Measurements from ENCODE around the gene RGP1.

RGP1 gene

DNA sequence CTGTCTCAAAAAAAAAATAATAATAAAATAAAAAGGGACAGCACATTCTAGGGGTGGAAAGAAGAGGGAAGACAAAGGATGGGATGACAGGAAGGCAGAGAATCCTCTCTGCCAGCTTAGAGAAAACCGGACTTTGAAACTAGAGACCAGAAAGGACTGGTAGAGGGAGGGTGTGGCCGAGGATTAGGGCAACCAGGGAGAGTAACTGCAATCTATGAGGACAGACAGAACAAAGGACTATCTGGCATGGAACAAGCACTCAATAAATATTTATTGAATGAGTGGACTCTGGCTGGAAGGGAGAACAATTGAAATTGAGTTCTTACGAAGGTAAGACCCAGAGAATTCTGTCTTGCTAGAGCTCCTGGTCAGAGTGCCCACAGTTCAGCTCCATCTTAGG, 2.5 kb upstream of the RGP1 start:
- no peak for DNase-seq

DNA sequence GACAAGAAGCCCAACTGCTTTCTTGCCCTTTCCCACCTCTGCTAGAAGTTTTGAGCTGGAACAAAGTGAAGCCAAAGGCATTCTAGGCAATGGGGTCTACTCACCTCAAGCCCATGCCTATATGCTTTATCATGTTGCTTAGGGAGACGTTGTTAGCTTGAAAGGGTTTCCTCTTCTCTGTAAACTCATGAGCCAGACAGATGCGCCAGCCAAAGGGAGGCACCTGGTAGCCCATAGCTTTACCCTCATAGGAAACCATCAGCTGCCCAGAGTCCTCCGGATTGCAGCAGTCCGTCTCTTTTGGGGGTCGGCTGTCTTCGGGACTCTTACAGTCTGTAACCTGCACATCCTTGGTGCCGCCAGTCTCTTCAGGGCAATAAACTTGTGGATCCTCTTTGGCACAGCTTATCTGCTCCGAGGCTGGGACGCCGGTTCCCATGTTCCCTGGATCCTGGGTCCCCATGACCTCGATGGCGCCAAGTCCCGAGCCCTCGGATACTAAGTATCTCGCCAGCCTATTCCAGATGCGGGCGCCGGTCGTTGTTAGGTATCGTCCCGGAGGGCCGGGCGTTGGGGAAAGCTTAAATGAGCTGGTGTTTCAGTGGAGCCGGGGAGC, 737 bp upstream of the RGP1 start:
- DNase-seq: no peak

DNA sequence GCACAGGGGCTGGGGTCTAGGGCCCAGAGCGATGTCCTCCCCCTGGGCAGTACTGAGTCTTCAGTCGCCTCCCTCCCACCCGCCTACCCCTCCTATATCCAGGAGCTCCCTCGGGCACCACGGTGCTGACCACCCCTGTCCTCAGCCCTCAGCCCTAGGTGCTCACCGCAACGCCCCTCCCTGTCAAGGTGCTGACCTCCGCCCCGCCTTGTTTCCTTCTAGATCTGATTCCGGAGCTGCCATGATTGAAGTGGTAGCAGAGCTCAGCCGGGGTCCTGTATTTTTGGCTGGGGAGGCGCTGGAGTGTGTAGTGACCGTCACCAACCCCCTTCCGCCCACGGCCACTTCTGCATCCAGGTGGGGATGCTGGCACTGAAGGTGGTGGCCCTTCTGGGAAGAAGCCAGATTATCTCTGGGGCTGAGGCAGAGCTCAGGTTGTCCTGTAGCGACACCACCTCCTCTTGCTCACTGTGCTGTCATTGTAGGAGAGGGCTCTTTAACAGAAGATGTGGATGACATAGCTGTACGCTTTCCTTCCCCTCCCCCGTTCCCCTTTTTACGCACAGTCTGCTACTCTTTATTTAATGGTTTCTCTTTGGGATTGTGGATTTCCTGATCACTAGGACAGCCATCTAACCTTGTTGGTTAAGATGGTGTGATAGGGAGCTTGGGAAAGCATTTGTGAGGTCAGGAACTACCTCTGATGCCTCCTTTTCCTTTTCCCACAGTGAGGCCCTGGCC, 598 bp downstream of the RGP1 start:
- peak; percentile 45 for DNase-seq

DNA sequence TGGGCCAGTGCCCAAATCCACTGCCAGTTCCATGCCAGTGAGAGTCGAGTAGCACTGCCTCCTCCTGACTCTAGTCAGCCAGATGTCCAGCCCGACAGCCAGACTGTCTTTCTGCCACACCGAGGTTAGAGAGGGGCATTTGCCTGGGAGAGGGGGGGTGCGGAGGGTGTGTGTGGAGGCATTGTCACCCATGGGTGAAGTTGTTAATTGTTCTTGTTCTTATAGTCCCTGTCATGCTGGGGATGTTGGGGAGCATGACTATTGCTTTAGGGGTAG, 1.1 kb downstream of the RGP1 start:
- DNase-seq: no peak

DNA sequence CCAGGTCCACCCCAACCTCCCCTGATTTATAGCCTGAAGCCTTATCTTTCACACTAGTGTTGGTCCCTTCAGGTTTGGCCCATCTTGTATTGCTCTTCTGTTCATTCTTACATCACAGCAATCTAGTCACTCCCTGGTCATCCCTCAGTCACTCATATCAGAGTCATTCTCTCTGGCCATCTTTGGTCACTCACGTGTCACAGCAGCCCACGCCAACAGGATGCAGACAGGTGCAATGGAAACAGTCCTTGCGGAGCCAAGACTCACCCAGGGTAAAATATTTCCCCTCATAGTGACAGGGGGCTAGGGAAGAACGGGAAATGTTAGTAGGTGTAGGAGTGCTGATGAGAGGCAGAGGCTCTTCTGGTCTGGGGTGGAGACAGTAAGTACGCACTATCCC, 4.4 kb downstream of the RGP1 start:
- no peak for DNase-seq

DNA sequence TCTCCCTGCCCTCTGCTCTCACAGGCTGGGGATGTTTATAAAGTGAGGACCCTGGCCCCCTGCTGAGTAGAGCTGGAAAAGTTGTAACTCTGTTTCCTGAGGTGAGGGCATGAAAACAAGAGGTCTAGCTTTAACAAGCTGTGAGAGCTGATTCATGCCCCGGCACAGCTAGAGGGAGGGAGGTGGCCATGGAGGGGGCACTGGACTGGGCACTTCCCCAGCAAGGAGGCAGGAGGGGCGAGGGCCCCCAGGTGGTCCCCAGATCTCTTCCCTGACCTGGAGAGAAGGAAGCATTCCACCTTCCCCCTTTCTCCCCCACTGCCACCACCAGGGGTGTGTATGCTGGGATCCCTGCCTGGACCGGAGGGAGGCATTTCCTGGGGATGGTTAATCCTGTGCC, 5.2 kb downstream of the RGP1 start, which contains the start of gene MSMP:
Gene MSMP (minus strand): TSS at position 13 of the 400 bp plus-strand sequence. CDS start 147 bp downstream, outside the sequence.
- DNase-seq: no peak

DNA sequence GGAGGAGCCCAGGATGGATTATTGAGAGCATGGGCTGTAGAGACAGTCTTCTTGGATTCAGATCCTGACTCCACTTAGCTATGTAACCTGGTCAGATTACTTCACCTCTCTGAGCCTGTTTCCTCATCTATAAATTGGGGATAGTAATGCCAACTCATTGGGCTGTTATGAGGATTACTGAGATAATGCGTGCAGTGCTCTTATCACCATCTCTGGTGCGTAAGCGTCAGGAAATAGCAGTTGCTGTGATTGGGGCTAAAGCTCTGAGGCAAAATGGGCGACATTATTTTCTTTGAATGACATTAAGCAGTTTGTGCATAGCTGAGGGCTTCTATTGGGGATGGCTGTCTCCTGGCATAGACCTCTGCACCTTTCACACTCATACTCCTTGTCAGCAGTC, 6.0 kb downstream of the RGP1 start:
- DNase-seq: no peak

DNA sequence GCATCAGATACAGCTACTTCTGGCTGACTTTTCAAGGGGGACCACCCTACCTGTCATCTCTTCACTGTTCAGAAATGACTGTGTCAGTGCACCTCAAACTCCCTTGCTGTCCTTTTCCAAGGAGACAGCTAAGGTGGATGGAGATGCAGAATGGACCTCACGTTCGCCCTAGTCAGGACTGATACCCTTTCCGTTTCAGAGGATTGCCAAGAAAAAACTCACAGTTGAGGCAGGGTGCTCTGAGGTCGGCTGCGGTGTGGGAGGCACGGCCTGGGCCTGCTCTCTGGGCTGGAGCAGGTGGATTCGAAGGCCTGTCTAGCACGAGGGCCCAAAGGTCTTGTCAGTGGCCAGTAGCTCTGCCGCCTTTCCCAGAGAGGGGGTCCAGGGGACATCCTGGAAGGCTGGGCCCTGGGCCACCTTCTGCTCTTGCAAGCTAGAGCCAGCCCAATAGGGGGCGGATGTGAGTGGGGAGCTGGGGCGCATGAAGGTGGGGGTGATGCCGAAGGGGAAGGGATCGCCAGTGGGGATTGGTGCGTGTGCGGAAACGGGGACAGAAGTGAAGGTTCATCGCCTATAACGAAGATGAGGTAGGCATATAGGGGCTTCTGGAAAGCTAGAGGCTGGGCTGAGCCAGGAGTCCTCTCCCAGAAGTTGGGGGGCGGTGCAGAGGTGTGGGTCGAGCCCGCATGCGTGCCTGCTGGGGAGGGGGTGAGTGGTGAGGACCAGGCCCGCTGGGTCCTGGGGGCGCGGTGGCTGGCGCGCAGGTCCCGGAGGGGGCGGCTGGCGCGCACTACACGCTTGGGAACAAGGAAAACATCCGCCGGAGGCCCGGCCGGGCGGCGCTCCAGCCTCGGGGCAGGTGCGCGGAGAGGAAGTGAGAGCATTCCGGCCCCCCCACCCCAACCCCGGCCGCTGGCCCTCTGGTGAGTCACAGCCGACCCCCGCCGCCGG, 7.5 kb downstream of the RGP1 start:
- peak; percentile 82 for DNase-seq

DNA sequence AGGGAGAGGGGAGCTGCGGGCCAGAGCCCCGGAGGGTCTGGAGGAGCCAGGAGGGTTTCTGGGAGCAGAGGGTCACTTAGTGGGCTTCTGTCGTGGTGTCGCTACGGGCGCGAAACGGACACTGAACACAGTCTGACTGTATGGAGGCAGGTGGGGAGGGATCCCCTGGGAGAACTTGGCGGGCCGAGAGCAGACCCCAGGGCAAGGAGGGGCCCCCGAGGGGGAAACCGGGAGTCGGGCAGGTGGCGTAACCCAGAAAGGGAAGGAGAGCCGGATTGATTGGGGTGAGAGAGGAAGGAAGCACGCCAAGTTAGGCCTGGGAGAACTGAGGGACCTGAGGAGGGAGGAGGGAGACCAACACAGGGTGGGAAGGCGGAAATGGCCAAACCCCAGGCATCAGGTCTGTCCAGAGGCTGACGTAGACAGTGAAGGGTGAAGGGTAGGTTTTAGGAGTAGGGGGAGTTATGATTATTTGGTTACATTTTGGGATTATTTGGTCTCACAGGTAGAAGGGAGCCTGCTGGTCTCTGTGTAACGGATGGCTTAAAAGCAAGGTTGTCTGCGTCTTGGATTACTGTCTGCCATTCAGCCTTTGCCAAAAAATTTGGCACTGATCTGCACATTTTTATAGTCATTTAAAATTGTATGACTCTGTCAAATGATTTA, 8.3 kb downstream of the RGP1 start:
- DNase-seq: peak; percentile 47

DNA sequence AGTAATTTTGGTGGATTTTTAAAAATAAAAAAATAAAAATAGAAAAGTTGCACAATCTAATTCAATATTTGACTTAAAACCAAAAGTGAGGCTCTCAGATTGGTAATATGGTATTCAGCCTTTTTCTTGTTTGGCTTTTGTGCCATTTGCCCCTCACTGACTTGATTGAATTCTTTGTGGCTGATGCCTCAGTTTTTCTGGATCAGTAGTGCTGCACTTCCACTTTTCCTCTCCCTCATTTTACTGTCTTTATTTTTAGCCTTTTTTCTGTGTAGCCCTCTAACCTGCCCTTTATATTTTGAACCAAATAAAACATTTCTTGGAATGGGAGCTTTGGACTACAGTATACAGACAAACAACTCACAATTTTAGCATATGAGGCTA, 8.8 kb downstream of the RGP1 start:
- DNase-seq: no peak

DNA sequence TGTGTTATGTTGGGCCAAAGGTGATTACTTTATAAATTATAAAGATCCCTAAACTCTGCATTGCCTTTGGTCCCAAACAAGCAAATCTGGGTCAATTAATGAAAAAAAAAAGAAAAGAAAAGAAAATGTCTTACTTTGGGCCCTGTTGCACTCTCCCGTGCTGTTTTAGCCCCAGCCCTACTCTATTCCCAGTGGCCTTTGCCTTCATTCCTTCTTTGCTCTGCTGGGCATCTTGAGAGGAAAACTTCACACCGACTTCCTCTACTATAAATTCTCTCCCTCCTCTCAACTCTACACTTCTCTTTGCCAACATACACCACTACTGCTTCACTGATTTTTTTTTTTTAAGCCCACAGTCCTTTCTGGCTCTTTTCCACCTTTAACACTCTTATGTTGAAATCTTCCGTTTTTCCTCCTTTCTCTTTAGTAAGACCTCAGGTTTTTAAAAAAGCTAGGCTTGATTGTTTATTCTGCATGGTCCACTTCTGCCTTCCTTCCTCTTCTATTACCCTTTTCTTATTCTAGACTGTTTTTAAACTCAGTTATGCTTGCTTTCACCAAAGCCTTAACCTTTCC, 9.5 kb downstream of the RGP1 start:
- no peak for DNase-seq

DNA sequence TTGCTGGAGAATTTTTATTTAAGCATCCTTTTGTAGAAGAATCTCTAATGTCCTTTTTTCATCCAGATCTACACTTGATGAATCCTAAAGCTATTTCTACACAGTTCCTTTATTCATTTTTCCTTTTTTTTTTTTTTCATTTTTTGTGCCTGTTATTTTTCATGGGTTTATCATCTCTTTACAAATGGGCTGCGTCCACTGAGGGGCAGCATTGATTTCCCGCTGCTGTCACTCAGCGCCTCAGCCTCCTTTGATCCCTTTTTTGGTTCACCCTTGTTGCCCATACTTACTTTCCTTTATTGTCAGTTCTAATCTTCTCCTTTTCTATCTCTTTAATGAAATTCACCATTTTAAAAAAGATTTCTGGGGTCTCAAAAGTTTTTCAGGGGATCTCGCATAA, 10.7 kb downstream of the RGP1 start:
- no peak for DNase-seq

DNA sequence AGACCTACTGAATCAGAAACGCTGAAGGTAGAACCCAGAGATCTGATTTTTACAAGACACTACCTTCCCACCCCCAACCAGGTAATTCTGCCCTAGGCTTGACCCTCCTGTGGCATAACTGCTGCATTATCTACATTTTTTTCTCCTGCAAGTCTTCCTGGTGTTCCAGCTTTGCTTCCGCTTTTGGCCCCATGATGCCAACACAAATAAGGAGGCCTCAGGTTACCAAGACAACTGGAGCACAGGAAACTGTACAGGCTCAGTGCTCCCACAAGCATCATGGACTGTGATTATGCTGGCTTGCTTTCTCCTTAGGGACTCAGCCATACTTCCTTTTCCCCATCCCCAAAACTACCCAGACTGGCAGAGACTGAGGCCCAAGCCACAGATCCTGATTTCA, 11.6 kb downstream of the RGP1 start:
- DNase-seq: no peak

DNA sequence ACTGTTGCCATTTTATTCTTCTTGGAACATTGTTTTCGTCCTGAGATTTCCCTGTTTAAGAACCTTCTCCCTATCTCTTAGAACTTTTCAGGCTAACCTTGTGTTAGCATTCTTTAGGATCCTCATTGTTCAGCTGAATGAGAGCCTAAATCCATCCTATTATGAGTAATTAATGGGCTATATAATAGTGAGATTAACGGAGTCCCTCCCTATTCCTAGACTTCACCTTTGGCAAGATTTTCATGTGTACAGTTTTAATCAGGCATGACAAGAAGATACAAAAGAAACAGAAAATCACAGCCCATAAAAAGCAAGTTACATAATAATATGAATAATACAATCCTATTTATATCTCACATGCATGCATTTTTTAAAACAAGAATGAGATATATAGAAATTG, 14.1 kb downstream of the RGP1 start:
- no peak for DNase-seq

DNA sequence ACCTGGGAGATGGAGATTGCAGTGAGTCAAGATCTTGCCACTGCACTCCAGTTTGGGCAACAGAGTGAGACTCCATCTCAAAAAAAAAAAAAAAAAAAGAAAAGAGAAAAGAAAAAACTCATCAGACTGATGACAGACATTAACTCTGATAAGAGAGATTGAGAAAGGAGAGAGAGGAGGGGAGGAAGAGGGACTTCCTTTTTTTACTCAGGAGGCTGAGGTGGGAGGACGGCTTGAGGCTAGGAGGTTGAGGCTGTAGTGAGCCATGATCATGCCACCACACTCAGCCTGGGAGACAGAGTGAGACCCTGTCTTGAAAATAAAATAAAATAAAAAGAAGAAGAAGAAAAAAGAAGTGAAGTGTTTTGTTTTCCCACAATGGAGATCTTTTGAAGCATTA, 14.7 kb downstream of the RGP1 start:
- DNase-seq: no peak

DNA sequence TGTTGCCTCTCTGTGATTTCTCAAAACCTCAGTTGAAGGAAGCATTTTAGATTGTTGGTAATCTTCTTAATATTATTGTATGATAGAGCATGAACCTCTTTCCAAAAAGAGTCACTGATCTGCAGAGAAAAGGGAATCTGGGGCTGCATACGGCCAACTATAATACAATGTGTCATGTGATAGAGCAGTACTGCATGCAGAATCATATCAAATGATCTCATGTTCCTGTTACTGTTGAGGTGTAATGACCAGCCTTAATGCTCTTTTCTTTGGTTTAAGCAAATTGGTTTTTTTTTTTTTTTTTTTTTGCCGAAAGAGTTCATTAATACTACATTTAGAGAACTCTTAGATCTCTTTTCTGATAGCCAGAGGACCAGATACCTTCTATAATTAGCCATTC, 17.9 kb downstream of the RGP1 start:
- no peak for DNase-seq

DNA sequence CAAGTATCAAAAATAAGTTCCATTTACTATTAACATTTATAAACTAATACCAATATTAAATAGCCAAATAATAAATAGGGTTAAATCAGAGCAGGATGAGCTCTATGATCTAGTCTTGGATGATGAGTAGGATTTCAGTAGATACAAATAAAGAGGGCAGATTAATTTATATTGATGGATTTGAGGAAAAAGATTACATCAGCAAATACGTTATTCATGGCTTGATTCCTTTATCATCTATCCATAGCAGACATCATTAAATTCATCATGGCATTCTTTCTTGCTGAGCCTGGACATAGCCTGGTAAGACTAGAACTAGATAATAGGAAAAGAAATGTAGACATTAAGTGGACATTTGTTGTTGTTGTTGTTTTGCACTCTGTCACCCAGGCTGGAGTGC, 18.4 kb downstream of the RGP1 start:
- DNase-seq: no peak

DNA sequence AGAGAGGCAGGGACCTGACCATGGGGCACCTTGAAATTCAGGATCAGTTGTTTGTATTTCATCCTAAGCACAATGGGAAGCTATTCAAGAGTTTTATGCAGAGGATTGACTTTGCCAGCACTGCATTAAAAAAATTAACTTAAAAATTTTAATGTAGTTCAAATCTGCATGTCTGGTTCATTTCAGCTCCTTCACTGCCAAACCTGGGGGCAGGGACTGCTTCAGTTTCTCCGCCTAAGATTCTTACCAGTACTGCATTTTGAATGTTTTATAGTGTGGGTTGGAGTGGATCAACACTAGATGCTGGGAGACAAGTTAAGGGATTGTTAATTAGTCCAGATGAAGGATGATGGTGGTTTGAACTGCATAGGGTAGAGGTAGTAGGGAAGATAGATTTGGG, 20.7 kb downstream of the RGP1 start:
- no peak for DNase-seq

DNA sequence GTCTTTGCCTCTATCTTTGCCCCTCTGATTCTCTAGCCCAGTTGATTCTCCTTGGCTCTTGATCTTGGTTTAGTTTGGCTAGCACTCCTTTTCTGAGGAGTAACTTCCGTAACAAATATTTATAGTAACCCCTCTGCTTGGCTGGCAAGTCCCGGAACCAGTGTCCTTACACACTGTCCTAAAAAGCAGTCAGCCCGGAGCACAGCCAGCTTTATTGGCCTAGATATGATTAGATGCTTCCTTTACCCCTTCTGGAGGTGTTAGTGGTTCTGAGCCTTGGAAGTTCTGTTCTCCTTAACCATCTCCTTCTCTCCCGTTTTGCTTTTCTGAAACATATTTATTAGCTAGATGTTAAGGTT, 22.0 kb downstream of the RGP1 start:
- DNase-seq: no peak

DNA sequence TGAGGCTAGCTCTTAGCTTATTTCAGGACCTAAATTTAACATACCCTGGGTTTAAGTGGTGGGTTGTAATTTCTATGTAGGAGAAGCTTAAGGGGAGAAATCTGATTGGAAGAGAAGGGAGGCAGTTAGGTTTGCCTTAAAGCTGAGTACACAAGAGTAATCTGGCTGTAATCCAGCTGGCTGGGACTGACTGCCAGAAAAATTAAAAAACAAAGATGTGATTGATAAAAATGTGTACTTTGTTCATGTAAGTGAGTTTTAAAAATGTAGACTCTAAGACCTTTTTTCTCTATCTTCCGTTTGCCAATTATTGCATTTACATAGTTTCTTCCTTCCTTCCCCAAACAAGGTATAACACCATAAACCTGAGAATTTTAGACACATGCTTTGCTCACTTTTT, 22.4 kb downstream of the RGP1 start:
- no peak for DNase-seq

DNA sequence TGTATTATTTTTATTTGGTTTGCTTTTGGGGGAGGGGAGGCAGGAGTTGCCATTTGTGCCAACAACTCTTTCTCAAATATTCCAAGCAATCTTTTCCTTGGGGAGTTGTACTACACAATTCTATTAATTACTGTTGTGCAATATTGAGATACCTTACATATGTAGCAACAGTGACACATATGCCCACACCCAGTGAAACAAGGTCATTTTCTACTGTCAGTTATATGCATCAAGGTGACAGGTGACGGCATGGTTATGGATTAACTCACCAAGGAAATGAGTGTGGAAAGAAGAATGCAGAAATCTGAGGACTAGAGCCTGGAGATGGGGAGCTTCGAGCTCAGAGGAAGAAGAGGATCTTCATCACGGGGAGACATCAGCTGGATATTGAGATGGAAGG, 22.9 kb downstream of the RGP1 start:
- DNase-seq: no peak

DNA sequence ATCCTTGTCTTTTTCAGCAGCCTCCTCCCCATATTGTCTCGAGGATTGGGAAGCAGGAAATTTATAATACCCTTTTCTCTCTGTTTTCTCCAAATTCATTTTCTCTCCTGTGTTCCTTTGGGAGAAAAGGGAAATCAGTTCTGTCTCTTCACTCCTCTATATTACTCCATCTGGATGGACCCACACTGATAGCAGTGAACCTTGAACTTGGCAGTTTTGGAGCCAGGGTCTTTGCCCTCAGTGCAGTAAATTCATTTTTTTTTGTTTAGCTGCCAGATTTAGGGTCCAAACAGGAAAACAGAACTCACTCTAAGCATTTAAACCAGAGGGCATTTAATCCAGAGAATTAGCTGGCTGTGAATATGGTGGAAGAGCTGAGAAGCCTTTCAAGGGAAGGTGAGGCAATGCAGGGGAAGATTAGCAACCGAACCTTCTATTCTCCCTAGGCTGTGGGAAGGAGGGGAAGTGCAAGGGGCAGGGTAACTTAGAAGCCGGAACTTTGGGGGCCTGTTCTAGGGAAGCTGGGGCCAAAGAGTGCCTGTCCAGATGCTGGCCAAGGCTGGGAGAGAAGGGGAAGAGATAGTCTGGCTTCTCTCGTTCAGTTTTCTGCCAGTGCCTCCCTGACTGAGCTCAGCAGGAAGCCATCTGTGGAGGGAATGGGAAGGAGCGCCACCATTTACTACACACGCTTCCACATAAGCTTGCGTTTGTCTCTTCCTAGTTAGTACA, 26.0 kb downstream of the RGP1 start:
- no peak for DNase-seq

DNA sequence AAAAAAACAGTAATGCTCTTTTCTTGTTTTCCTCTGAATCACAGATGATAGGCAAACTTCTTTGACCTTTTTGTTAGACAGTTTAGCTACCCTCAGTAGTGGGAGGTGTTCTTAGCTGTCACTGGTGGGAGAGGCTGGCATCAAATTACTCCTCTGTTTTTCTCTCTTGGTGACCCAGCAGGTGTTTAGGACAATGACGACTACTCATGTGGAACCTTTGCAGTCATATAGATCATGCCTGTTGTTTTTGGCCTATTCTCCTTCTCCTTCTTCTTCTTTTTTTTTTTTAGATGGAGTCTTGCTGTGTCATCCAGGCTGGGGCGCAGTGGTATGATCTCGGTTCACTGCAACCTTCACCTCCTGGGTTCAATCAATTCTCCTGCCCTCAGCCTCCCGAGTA, 26.9 kb downstream of the RGP1 start:
- no peak for DNase-seq
